OCI-M2 (cell line): ENCODE results near the gene LIN37.

Experiments
- DNase-seq: peaks from one replicate; lab custom pipeline; 2025; ENCODE audit not compliant: unreplicated experiment; lab: John Stamatoyannopoulos, UW

Gene LIN37

GRCh38 chr19:35748106-35749020, at the start of gene LIN37:
LIN37 (plus strand) TSS chr19:35748576; CDS start chr19:35748725, 149 bp downstream.
- peak; percentile 100 for DNase-seq

- peak; percentile 100 for DNase-seq
Observed at GRCh38 chr19:35702223-35703012, 46.0 kb upstream of the LIN37 start.

- DNase-seq, result no peak
Observed at GRCh38 chr19:35703343-35703742, 45.0 kb upstream of the LIN37 start.

GRCh38 chr19:35704218-35704617, 44.2 kb upstream of the LIN37 start, which contains the start of gene ZBTB32:
ZBTB32 (plus strand) TSS chr19:35704558; CDS start chr19:35714627, 10,069 bp downstream.
- DNase-seq, result no peak

GRCh38 chr19:35708391-35708790, 40.0 kb upstream of the LIN37 start:
- DNase-seq, result no peak

GRCh38 chr19:35710784-35711723, 37.3 kb upstream of the LIN37 start:
- no peak for DNase-seq

- DNase-seq, result no peak
Observed at GRCh38 chr19:35712567-35713505, 35.5 kb upstream of the LIN37 start.

- no peak for DNase-seq
Observed at GRCh38 chr19:35713506-35713850, 34.9 kb upstream of the LIN37 start.

- DNase-seq, result no peak
Observed at GRCh38 chr19:35713904-35714495, 34.4 kb upstream of the LIN37 start.

- no peak for DNase-seq
Observed at GRCh38 chr19:35714601-35715354, 33.6 kb upstream of the LIN37 start.

GRCh38 chr19:35715355-35715809, 33.0 kb upstream of the LIN37 start:
- no peak for DNase-seq

- DNase-seq, result no peak
Observed at GRCh38 chr19:35715981-35716800, 32.2 kb upstream of the LIN37 start.

- DNase-seq, result peak; percentile 99
Observed at GRCh38 chr19:35716801-35717664, 31.3 kb upstream of the LIN37 start.

- DNase-seq, result no peak
Observed at GRCh38 chr19:35717665-35718344, 30.6 kb upstream of the LIN37 start, which contains the start of gene KMT2B. KMT2B (plus strand) TSS chr19:35718003; CDS start chr19:35718019, 16 bp downstream.

- no peak for DNase-seq
Observed at GRCh38 chr19:35718345-35719041, 29.9 kb upstream of the LIN37 start.
